ENCODE results near the gene CHFR.

The CHFR gene

GRCh38 chr12:132835076-132836025 lies 52.1 kb downstream of the CHFR start:
- TF ChIP-seq, protein P1, sequence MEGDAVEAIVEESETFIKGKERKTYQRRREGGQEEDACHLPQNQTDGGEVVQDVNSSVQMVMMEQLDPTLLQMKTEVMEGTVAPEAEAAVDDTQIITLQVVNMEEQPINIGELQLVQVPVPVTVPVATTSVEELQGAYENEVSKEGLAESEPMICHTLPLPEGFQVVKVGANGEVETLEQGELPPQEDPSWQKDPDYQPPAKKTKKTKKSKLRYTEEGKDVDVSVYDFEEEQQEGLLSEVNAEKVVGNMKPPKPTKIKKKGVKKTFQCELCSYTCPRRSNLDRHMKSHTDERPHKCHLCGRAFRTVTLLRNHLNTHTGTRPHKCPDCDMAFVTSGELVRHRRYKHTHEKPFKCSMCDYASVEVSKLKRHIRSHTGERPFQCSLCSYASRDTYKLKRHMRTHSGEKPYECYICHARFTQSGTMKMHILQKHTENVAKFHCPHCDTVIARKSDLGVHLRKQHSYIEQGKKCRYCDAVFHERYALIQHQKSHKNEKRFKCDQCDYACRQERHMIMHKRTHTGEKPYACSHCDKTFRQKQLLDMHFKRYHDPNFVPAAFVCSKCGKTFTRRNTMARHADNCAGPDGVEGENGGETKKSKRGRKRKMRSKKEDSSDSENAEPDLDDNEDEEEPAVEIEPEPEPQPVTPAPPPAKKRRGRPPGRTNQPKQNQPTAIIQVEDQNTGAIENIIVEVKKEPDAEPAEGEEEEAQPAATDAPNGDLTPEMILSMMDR (IDR thresholded peaks at IDR 0.05; ENCODE audit: control insufficient read depth, insufficient read depth, low read depth, low read length, missing control alignments): no peak
- no peak overlapping the region for H3K4me3 ChIP-seq (ENCODE audit: control insufficient read depth, low read depth, low read length)
- no peak for DNase-seq (ENCODE audit: low read depth)

GRCh38 chr12:132834181-132834711 lies 53.2 kb downstream of the CHFR start:
- DNase-seq (ENCODE audit: low read depth): no peak
- H3K4me3 ChIP-seq (ENCODE audit: control insufficient read depth, low read depth, low read length): no peak overlapping the region
- TF ChIP-seq, protein P1 (IDR thresholded peaks at IDR 0.05; ENCODE audit: control insufficient read depth, insufficient read depth, low read depth, low read length, missing control alignments): no peak

DNA sequence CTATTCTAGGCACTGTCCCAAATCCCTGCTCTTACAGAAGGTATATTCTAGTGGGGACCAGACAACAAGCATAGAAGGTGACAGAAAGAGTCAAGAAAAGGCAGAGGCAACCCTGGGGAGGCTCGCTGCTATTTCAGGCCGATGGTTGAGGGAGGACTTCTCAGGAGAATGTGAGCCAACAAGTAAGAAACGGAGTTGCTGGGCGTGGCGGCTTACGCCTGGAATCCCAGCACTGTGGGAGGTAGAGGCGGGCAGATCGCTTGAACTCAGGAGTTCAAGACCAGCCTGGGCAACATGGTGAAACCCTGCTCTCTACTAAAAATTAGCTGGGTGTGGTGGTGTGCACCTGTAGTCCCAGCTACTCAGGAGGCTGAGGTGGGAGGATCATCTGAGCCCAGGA lies 54.1 kb downstream of the CHFR start:
- TF ChIP-seq, protein P1 (IDR thresholded peaks at IDR 0.05; ENCODE audit: control insufficient read depth, insufficient read depth, low read depth, low read length, missing control alignments): no peak
- no peak overlapping the region for H3K4me3 ChIP-seq (ENCODE audit: control insufficient read depth, low read depth, low read length)
- no peak for DNase-seq (ENCODE audit: low read depth)

DNA sequence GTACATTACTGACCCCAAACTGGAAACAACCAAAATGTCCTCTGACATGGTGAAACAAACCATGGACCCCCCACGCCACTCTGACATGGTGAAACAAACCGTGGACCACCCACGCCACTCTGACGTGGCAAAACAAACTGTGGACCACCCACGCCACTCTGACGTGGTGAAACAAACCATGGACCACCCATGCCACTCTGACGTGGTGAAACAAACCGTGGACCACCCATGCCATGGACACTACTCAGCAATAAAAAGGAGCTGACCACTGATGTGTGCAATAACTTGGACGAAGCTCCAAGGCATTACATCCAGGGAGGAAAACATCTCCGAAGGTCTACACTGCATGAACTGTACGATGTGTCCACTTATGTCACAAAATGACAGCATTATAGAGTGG lies 55.6 kb downstream of the CHFR start:
- no peak for DNase-seq (ENCODE audit: low read depth)
- H3K4me3 ChIP-seq (ENCODE audit: control insufficient read depth, low read depth, low read length): no peak overlapping the region
- TF ChIP-seq, protein P1 (IDR thresholded peaks at IDR 0.05; ENCODE audit: control insufficient read depth, insufficient read depth, low read depth, low read length, missing control alignments): no peak

- TF ChIP-seq, protein P1 (IDR thresholded peaks at IDR 0.05; ENCODE audit: control insufficient read depth, insufficient read depth, low read depth, low read length, missing control alignments): no peak
- peak within 1 kb of the TSS; percentile 86 for H3K4me3 ChIP-seq (ENCODE audit: control insufficient read depth, low read depth, low read length)
- peak; percentile 77 for DNase-seq (ENCODE audit: low read depth)
Observed at GRCh38 chr12:132828706-132829534, 58.5 kb downstream of the CHFR start, which contains the start of gene GOLGA3. GOLGA3 (minus strand) TSS chr12:132828869; CDS start chr12:132822128, 6,741 bp downstream.

All from AG09309 (cell line).